Hepatocyte (in vitro differentiated cells): ENCODE data around the gene SIM2.

Experiments
- CTCF ChIP-seq: fragments of 200-600 bp; sonication (generic); IDR thresholded peaks from 2 replicates; pipeline ENCODE4 v1.5.1; 2016; ENCODE audit warnings: antibody characterized with exemption, mild to moderate bottlenecking; ENCODE audit not compliant: poor library complexity
- EZH2 ChIP-seq: fragments of 200-600 bp; sonication (generic); IDR thresholded peaks from 2 replicates; pipeline ENCODE4 v1.6.1; 2016; ENCODE audit warnings: antibody characterized with exemption, mild to moderate bottlenecking, borderline replicate concordance

GRCh38 chr21:36784947-36785346 lies 86.0 kb downstream of the SIM2 start:
- TF ChIP-seq EZH2 (no peak), CTCF (no peak)
